ENCODE data around the gene SLC7A5. TPM values are rescaled to one million over a fixed set of nuclear protein-coding genes. Genes with fewer than 3 reads are reported as not detected.

Gene SLC7A5
- total and polyA plus RNA-seq, 2 of the 13 experiments (the other 11 are each of a cell fraction or from before 2014, with no cell fraction given): 79.6 to 155 TPM

DNA sequence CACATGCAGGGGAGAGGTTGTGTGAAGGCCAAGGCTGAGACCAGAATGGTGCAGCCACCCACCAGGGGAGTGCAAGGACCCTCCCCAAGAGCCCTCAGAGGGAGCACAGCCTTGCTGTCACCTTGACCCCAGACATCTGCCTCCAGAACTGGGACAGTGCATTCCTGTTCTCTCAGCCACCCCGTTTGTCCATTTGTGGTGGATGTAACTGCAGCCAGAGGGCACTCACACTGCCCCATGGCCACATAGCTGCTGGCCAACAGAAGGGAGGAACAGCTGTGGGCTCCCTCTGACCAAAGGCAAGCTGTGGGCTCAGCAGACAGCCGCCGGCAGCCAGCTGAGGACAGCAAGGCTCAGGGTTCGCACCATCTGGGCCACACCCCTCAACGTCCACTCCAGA is 53.7 kb downstream of the SLC7A5 start (continued):
- TF ChIP-seq, protein P1, sequence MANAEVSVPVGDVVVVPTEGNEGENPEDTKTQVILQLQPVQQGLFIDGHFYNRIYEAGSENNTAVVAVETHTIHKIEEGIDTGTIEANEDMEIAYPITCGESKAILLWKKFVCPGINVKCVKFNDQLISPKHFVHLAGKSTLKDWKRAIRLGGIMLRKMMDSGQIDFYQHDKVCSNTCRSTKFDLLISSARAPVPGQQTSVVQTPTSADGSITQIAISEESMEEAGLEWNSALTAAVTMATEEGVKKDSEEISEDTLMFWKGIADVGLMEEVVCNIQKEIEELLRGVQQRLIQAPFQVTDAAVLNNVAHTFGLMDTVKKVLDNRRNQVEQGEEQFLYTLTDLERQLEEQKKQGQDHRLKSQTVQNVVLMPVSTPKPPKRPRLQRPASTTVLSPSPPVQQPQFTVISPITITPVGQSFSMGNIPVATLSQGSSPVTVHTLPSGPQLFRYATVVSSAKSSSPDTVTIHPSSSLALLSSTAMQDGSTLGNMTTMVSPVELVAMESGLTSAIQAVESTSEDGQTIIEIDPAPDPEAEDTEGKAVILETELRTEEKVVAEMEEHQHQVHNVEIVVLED (CRISPR knock-in tag; IDR thresholded peaks at IDR 0.05; ENCODE audit: borderline replicate concordance): no peak
- no peak for TF ChIP-seq NFE2 (CRISPR knock-in tag; IDR thresholded peaks at IDR 0.05)
- TF ChIP-seq, protein P2, sequence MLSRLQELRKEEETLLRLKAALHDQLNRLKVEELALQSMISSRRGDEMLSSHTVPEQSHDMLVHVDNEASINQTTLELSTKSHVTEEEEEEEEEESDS (CRISPR knock-in tag; IDR thresholded peaks at IDR 0.05; ENCODE audit: borderline replicate concordance): no peak
- TF ChIP-seq ERF (CRISPR knock-in tag; IDR thresholded peaks at IDR 0.05): peak; percentile 28; the same call in 1 of the 2 replicates
- TF ChIP-seq ZNF878 (CRISPR knock-in tag; IDR thresholded peaks at IDR 0.05): no peak
- TF ChIP-seq NFYB (CRISPR knock-in tag; IDR thresholded peaks at IDR 0.05): no peak
- TF ChIP-seq ZNF367 (CRISPR knock-in tag; IDR thresholded peaks at IDR 0.05; ENCODE audit: borderline replicate concordance): no peak
- no peak for TF ChIP-seq TCF7L2 (IDR thresholded peaks at IDR 0.05; ENCODE audit: low read depth, low read length)
- TF ChIP-seq, protein P3, sequence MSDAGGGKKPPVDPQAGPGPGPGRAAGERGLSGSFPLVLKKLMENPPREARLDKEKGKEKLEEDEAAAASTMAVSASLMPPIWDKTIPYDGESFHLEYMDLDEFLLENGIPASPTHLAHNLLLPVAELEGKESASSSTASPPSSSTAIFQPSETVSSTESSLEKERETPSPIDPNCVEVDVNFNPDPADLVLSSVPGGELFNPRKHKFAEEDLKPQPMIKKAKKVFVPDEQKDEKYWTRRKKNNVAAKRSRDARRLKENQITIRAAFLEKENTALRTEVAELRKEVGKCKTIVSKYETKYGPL (CRISPR knock-in tag; IDR thresholded peaks at IDR 0.05): no peak
- peak; percentile 43; the same call in 1 of the 2 replicates for TF ChIP-seq ZNF777 (CRISPR knock-in tag; IDR thresholded peaks at IDR 0.05)
- no peak for TF ChIP-seq ZNF780A (CRISPR knock-in tag; IDR thresholded peaks at IDR 0.05)
- TF ChIP-seq, protein P4, sequence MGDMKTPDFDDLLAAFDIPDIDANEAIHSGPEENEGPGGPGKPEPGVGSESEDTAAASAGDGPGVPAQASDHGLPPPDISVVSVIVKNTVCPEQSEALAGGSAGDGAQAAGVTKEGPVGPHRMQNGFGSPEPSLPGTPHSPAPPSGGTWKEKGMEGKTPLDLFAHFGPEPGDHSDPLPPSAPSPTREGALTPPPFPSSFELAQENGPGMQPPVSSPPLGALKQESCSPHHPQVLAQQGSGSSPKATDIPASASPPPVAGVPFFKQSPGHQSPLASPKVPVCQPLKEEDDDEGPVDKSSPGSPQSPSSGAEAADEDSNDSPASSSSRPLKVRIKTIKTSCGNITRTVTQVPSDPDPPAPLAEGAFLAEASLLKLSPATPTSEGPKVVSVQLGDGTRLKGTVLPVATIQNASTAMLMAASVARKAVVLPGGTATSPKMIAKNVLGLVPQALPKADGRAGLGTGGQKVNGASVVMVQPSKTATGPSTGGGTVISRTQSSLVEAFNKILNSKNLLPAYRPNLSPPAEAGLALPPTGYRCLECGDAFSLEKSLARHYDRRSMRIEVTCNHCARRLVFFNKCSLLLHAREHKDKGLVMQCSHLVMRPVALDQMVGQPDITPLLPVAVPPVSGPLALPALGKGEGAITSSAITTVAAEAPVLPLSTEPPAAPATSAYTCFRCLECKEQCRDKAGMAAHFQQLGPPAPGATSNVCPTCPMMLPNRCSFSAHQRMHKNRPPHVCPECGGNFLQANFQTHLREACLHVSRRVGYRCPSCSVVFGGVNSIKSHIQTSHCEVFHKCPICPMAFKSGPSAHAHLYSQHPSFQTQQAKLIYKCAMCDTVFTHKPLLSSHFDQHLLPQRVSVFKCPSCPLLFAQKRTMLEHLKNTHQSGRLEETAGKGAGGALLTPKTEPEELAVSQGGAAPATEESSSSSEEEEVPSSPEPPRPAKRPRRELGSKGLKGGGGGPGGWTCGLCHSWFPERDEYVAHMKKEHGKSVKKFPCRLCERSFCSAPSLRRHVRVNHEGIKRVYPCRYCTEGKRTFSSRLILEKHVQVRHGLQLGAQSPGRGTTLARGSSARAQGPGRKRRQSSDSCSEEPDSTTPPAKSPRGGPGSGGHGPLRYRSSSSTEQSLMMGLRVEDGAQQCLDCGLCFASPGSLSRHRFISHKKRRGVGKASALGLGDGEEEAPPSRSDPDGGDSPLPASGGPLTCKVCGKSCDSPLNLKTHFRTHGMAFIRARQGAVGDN (CRISPR knock-in tag; IDR thresholded peaks at IDR 0.05): peak; percentile 88
- 0 out of 2 replicates have a peak, but pooled peaks have one; percentile 39 for TF ChIP-seq ELF3 (CRISPR knock-in tag; IDR thresholded peaks at IDR 0.05)
- TF ChIP-seq PLRG1 (conservative IDR thresholded peaks at IDR 0.05): no peak
- TF ChIP-seq ZFX (CRISPR knock-in tag; IDR thresholded peaks at IDR 0.05; ENCODE audit: low read depth): peak; percentile 44; the same call in 1 of the 2 replicates
- TF ChIP-seq, protein P5, sequence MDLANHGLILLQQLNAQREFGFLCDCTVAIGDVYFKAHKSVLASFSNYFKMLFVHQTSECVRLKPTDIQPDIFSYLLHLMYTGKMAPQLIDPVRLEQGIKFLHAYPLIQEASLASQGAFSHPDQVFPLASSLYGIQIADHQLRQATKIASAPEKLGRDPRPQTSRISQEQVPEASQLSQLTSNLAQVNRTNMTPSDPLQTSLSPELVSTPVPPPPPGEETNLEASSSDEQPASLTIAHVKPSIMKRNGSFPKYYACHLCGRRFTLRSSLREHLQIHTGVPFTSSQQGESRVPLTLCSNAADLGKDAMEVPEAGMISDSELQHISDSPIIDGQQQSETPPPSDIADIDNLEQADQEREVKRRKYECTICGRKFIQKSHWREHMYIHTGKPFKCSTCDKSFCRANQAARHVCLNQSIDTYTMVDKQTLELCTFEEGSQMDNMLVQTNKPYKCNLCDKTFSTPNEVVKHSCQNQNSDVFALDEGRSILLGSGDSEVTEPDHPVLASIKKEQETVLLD (CRISPR knock-in tag; IDR thresholded peaks at IDR 0.05; ENCODE audit: low read depth): no peak
- no peak for TF ChIP-seq KDM6A (CRISPR knock-in tag; IDR thresholded peaks at IDR 0.05; ENCODE audit: low read depth)
- TF ChIP-seq, protein P6, sequence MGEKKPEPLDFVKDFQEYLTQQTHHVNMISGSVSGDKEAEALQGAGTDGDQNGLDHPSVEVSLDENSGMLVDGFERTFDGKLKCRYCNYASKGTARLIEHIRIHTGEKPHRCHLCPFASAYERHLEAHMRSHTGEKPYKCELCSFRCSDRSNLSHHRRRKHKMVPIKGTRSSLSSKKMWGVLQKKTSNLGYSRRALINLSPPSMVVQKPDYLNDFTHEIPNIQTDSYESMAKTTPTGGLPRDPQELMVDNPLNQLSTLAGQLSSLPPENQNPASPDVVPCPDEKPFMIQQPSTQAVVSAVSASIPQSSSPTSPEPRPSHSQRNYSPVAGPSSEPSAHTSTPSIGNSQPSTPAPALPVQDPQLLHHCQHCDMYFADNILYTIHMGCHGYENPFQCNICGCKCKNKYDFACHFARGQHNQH (CRISPR knock-in tag; IDR thresholded peaks at IDR 0.05): 0 out of 2 replicates have a peak, but pooled peaks have one; percentile 59
- no peak for TF ChIP-seq ZSCAN20 (CRISPR knock-in tag; IDR thresholded peaks at IDR 0.05; ENCODE audit: borderline replicate concordance)
- TF ChIP-seq U2AF1 (optimal IDR thresholded peaks at IDR 0.05; ENCODE audit: low read depth, low read length): no peak
- no peak for TF ChIP-seq CHD2 (IDR thresholded peaks at IDR 0.05; ENCODE audit: low read depth, low read length)
- TF ChIP-seq TAF15 (IDR thresholded peaks at IDR 0.05; ENCODE audit: low read depth, low read length, poor library complexity, severe bottlenecking): no peak
